WTC11 (cell line): ENCODE data around the gene ATAD2B.
"Not testable (repeated sequence)": the region's sequence is repeated elsewhere in the genome, so short reads cannot be mapped to it uniquely, and the experiment has no call there.

ENCODE experiments used
- ATF1 ChIP-seq: sonication (generic); formaldehyde crosslinking; IDR thresholded peaks from 2 replicates; pipeline ENCODE4 v1.8.1; 2023; ENCODE audit warnings: mild to moderate bottlenecking, moderate library complexity, missing genetic modification reagents
- CTCF ChIP-seq: fragments of 200-600 bp; IDR thresholded peaks from 2 replicates; pipeline ENCODE4 v1.8.0; 2022; ENCODE audit warnings: antibody characterized with exemption
- E2F4 ChIP-seq: sonication (generic); formaldehyde crosslinking; IDR thresholded peaks from 2 replicates; pipeline ENCODE4 v1.8.1; 2022; ENCODE audit warnings: low read depth, mild to moderate bottlenecking, moderate library complexity, missing genetic modification reagents, borderline replicate concordance
- HMGXB4 ChIP-seq: sonication (generic); formaldehyde crosslinking; IDR thresholded peaks from 2 replicates; pipeline ENCODE4 v1.8.1; 2023; ENCODE audit warnings: mild to moderate bottlenecking, moderate library complexity, missing genetic modification reagents
- MAX ChIP-seq: sonication (generic); formaldehyde crosslinking; IDR thresholded peaks from 2 replicates; pipeline ENCODE4 v1.8.0; 2022; ENCODE audit warnings: mild to moderate bottlenecking, missing genetic modification reagents
- NFYB ChIP-seq: sonication (generic); formaldehyde crosslinking; conservative IDR thresholded peaks from 2 replicates; pipeline ENCODE4 v1.8.0; 2022; ENCODE audit warnings: low read depth, missing genetic modification reagents
- SOX15 ChIP-seq: fragments of 250-450 bp; sonication (Bioruptor Pico); IDR thresholded peaks from 2 replicates; pipeline ENCODE4 v1.9.0; 2021; ENCODE audit warnings: mild to moderate bottlenecking
- SP1 ChIP-seq: sonication (generic); formaldehyde crosslinking; conservative IDR thresholded peaks from 2 replicates; pipeline ENCODE4 v1.8.1; 2022; ENCODE audit warnings: missing genetic modification reagents
- USF2 ChIP-seq: sonication (generic); formaldehyde crosslinking; IDR thresholded peaks from 2 replicates; pipeline ENCODE4 v1.8.1; 2023; ENCODE audit warnings: mild to moderate bottlenecking, missing genetic modification reagents, moderate library complexity
- ZNF232 ChIP-seq: sonication (generic); formaldehyde crosslinking; IDR thresholded peaks from 2 replicates; pipeline ENCODE4 v1.8.0; 2022; ENCODE audit warnings: mild to moderate bottlenecking, missing genetic modification reagents
- ZNF317 ChIP-seq: sonication (generic); formaldehyde crosslinking; IDR thresholded peaks from 2 replicates; pipeline ENCODE4 v1.8.1; 2023; ENCODE audit warnings: low read depth, mild to moderate bottlenecking, moderate library complexity, missing genetic modification reagents, borderline replicate concordance
- TF ChIP-seq, protein P1 (sequence below): sonication (generic); formaldehyde crosslinking; conservative IDR thresholded peaks from 2 replicates; pipeline ENCODE4 v1.8.1; 2023; ENCODE audit warnings: mild to moderate bottlenecking, low read depth, missing genetic modification reagents, moderate library complexity
- TF ChIP-seq, protein P2 (sequence below): sonication (generic); formaldehyde crosslinking; IDR thresholded peaks from 2 replicates; pipeline ENCODE4 v1.8.1; 2023; ENCODE audit warnings: mild to moderate bottlenecking, missing genetic modification reagents, moderate library complexity
- TF ChIP-seq, protein P3 (sequence below): sonication (generic); formaldehyde crosslinking; IDR thresholded peaks from 2 replicates; pipeline ENCODE4 v1.8.1; 2022; ENCODE audit warnings: mild to moderate bottlenecking, moderate library complexity, missing genetic modification reagents

- not testable (repeated sequence) for TF ChIP-seq CTCF; E2F4; MAX (CRISPR knock-in tag); USF2; SP1; HMGXB4 (CRISPR knock-in tag); ZNF317 (CRISPR knock-in tag); NFYB (CRISPR knock-in tag); ZNF232 (CRISPR knock-in tag); ATF1 (CRISPR knock-in tag); SOX15
- TF ChIP-seq, protein P1, sequence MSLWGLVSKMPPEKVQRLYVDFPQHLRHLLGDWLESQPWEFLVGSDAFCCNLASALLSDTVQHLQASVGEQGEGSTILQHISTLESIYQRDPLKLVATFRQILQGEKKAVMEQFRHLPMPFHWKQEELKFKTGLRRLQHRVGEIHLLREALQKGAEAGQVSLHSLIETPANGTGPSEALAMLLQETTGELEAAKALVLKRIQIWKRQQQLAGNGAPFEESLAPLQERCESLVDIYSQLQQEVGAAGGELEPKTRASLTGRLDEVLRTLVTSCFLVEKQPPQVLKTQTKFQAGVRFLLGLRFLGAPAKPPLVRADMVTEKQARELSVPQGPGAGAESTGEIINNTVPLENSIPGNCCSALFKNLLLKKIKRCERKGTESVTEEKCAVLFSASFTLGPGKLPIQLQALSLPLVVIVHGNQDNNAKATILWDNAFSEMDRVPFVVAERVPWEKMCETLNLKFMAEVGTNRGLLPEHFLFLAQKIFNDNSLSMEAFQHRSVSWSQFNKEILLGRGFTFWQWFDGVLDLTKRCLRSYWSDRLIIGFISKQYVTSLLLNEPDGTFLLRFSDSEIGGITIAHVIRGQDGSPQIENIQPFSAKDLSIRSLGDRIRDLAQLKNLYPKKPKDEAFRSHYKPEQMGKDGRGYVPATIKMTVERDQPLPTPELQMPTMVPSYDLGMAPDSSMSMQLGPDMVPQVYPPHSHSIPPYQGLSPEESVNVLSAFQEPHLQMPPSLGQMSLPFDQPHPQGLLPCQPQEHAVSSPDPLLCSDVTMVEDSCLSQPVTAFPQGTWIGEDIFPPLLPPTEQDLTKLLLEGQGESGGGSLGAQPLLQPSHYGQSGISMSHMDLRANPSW (CRISPR knock-in tag), result not testable (repeated sequence)
- TF ChIP-seq, protein P2, sequence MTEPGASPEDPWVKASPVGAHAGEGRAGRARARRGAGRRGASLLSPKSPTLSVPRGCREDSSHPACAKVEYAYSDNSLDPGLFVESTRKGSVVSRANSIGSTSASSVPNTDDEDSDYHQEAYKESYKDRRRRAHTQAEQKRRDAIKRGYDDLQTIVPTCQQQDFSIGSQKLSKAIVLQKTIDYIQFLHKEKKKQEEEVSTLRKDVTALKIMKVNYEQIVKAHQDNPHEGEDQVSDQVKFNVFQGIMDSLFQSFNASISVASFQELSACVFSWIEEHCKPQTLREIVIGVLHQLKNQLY, result not testable (repeated sequence)
- TF ChIP-seq, protein P3, sequence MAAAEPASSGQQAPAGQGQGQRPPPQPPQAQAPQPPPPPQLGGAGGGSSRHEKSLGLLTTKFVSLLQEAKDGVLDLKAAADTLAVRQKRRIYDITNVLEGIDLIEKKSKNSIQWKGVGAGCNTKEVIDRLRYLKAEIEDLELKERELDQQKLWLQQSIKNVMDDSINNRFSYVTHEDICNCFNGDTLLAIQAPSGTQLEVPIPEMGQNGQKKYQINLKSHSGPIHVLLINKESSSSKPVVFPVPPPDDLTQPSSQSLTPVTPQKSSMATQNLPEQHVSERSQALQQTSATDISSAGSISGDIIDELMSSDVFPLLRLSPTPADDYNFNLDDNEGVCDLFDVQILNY, result not testable (repeated sequence)
Observed at GRCh38 chr2:23952558-23952957, 25.6 kb upstream of the ATAD2B start.
